PFSK-1 (cell line): Measurements from ENCODE around the gene ATP6V1G3.

ENCODE experiments used
- FOXP2 ChIP-seq: optimal IDR thresholded peaks from 2 replicates; pipeline ENCODE3; 2011; ENCODE audit warnings: borderline replicate concordance, control low read depth, inconsistent platforms; ENCODE audit not compliant: insufficient read depth; ENCODE audit errors: extremely low read length, extremely low read depth
- POLR2AphosphoS5 ChIP-seq: IDR thresholded peaks from 2 replicates; pipeline ENCODE4 v1.6.1; 2012; ENCODE audit warnings: low read depth, mild to moderate bottlenecking, control low read depth, low read length, moderate library complexity
- REST ChIP-seq, 2 experiments: IDR thresholded peaks; 2 replicates each; pipeline versions ENCODE4 v1.6.1 to v1.8.0; 2011 to 2012; ENCODE audit warnings: low read depth in 2 of 2, low read length in 2 of 2, control low read depth in 1 of 2, inconsistent platforms in 1 of 2, mild to moderate bottlenecking in 1 of 2, moderate library complexity in 1 of 2; ENCODE audit not compliant: insufficient read depth in 1 of 2
- SIN3A ChIP-seq: IDR thresholded peaks from 2 replicates; pipeline ENCODE4 v1.6.1; 2012; ENCODE audit warnings: mild to moderate bottlenecking, low read length, moderate library complexity, borderline replicate concordance; ENCODE audit not compliant: insufficient read depth
- TAF1 ChIP-seq: IDR thresholded peaks from 2 replicates; pipeline ENCODE4 v1.6.1; 2012; ENCODE audit warnings: low read length, control low read depth, borderline replicate concordance; ENCODE audit not compliant: insufficient read depth

The ATP6V1G3 gene

GRCh38 chr1:198496216-198497143 is 44.0 kb downstream of the ATP6V1G3 start:
- TF ChIP-seq SIN3A = no peak
- no peak for TF ChIP-seq FOXP2
- no peak for TF ChIP-seq REST (IDR thresholded peaks at IDR 0.05; ENCODE audit: insufficient read depth in 1 of 2, low read depth in 2 of 2, low read length in 2 of 2)
- no peak for TF ChIP-seq POLR2AphosphoS5
- TF ChIP-seq TAF1 = no peak

DNA sequence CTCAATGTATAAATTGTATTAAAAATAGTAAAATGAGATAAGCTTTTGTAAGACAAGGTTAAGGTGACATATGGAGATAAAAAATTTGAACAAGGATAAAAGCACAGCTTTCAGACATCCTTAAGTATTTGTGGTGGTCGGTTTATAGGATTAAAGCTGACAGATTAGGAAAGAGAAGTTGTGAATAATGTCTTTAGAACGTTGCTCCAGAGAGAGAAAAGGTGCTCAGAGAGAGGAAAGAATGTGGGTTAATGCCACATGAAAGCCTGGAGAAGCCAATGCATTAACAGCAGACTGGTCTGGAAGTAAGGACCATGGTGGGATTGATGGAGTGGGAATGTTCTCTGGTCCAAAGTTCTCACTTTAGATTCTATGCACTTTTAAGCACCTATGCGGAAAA is 44.8 kb downstream of the ATP6V1G3 start:
- TF ChIP-seq REST (IDR thresholded peaks at IDR 0.05; ENCODE audit: insufficient read depth in 1 of 2, low read depth in 2 of 2, low read length in 2 of 2) = no peak
- no peak for TF ChIP-seq SIN3A
- no peak for TF ChIP-seq POLR2AphosphoS5
- TF ChIP-seq TAF1 = no peak
- no peak for TF ChIP-seq FOXP2

DNA sequence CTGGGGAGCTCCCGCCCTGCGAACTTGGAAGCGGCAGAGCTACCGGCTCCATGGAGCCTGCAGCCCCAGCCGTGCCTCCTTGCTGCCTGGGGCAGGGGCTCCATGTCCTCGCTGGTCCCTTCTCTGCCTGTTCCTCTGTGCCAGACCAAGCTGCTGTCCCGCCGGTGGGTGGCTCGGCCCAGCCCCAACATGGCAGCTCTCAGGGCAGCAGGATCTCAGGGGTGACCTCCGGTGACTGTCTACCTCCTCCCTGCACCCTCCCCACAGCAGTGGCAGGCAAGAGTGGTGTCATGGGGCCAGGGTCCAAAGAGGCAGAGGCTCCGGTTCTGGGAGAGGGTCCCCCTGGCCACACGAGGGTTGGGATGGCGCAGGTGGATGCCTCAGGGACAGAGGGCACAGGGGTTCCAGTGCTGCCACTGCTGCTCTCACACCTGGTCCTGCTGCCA is 45.8 kb downstream of the ATP6V1G3 start:
- TF ChIP-seq FOXP2 (no peak), REST (IDR thresholded peaks at IDR 0.05; ENCODE audit: insufficient read depth in 1 of 2, low read depth in 2 of 2, low read length in 2 of 2) (no peak)

GRCh38 chr1:198494139-198494538 is 46.3 kb downstream of the ATP6V1G3 start:
- TF ChIP-seq POLR2AphosphoS5 = no peak
- no peak for TF ChIP-seq TAF1
- TF ChIP-seq SIN3A = no peak
- no peak for TF ChIP-seq FOXP2
- TF ChIP-seq REST (IDR thresholded peaks at IDR 0.05; ENCODE audit: insufficient read depth in 1 of 2, low read depth in 2 of 2, low read length in 2 of 2) = no peak

DNA sequence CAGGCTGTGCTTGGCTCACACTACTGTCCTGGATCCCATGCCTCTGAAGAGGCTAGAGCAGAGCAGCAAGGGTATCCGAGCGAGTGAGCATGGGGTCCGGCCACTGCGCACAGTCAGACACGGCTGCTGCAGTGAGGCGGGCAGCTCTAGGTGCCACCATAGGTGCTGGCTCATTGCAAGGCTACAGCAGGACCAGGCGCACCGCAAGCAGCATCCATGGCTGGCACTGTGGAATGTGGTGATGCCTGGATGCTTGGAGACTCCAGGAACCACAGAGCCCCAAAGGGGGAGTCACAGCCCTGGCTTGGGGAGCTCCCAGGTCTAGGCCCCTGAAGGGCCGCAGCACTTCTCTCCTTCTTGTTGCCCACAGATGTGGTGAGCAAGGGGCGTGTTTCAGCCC is 47.2 kb downstream of the ATP6V1G3 start:
- TF ChIP-seq FOXP2 = no peak
- TF ChIP-seq SIN3A = no peak
- TF ChIP-seq REST (IDR thresholded peaks at IDR 0.05; ENCODE audit: insufficient read depth in 1 of 2, low read depth in 2 of 2, low read length in 2 of 2) = no peak
- TF ChIP-seq POLR2AphosphoS5 = no peak
- no peak for TF ChIP-seq TAF1
